NCI-H146 treated with DMSO at 0.1 percent for 48 hours (cell line): ENCODE measurements around the gene ELN.
A peak's percentile ranks its signal among the peaks of the same experiment; 100 is the strongest.

Source experiments
- DNase-seq: peaks from one replicate; lab custom pipeline; 2025; ENCODE audit not compliant: unreplicated experiment; lab: John Stamatoyannopoulos, UW

The ELN gene

DNA sequence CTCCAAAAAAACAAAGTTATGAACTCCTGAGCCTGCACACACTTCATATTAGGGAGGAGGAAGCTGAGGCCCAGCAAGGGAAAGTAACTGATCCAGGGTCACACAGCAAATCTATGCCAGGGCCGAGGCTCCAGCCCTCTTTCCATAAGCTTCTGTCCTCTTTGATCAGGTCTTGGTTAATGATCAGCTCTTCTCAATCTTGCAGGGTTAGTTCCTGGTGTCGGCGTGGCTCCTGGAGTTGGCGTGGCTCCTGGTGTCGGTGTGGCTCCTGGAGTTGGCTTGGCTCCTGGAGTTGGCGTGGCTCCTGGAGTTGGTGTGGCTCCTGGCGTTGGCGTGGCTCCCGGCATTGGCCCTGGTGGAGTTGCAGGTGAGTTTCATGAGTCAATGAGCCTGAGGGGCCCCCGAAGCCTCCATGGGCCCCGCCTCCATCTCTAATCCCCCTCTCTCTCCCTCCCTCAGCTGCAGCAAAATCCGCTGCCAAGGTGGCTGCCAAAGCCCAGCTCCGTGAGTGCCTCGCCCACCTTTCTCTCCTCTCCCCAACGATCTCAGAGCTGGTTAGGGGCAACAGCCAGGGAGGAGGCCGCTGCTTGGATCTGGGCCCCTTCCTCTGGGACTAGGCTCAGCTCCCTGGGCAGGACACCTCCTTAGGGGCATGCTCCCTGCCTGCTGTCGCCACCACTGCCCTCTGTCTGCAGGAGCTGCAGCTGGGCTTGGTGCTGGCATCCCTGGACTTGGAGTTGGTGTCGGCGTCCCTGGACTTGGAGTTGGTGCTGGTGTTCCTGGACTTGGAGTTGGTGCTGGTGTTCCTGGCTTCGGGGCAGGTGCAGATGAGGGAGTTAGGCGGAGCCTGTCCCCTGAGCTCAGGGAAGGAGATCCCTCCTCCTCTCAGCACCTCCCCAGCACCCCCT is 32.0 kb downstream of the ELN start:
- no peak for DNase-seq

DNA sequence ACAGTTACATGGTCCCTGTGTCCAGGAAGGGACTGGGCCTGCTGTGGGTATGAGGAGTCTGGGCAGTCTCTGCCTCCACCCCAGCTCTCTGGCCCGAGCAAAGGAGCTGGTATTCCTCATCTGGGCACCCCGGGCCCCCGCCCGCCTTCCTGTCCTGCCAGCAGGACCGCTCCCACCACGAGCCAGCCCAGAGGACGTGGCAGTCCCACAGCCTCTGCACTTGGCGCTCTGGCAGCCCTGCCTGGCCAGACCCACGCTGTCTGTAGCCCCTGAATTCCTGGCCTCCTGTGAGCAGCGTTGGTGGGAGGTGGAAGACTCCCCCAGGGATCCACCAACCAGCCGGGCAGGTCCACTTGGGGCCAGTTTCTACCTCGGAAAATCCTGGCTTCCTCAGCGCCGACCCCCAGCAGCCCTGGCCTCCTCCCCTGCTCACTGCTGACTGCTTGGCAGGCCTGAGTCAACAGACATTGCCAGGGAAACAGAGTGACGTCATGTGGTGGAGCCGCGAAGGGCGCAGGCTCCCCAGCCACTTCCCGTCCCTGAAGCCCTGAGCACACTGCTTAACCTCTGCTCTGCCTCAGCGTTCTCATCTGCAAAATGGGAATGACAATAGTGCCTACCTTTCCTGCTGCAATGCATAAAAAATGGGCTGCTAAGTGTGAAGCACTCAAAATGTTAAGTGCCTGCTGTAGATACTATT is 34.0 kb downstream of the ELN start:
- peak; percentile 22 for DNase-seq

DNA sequence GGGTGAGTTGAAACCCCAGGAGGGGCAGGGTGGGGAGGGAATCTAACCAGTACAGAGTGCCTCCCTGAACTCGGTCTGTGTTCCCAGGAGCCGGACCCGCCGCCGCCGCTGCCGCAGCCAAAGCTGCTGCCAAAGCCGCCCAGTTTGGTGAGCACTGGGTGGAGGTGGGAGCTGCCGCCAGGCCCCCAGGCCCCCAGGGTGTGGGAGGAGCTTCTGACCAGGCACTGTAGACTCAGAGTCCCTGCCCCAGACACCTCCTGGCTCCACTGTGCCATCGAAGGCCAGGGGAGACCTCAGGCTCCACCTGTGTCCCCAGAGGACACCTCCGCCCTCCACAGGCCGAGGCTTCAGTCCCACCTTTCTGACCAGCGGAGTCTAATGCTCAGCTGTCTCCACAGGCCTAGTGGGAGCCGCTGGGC is 35.3 kb downstream of the ELN start:
- DNase-seq: no peak

DNA sequence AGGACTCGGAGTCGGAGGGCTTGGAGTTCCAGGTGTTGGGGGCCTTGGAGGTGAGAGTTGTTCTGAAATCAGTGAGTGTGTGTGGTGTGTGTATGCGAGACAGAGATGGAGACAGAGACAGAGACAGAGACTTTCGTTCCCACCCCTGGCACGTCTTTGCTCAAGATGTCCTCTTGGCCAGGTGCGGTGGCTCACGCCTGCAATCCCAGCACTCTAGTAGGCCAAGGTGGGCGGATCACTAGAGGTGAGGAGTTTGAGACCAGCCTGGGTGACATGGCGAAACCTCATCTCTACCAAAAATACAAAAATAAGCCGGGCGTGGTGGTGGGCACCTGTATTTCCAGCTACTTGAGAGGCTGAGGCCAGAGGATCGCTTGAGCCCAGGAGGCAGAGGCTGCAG is 35.7 kb downstream of the ELN start:
- DNase-seq: no peak

DNA sequence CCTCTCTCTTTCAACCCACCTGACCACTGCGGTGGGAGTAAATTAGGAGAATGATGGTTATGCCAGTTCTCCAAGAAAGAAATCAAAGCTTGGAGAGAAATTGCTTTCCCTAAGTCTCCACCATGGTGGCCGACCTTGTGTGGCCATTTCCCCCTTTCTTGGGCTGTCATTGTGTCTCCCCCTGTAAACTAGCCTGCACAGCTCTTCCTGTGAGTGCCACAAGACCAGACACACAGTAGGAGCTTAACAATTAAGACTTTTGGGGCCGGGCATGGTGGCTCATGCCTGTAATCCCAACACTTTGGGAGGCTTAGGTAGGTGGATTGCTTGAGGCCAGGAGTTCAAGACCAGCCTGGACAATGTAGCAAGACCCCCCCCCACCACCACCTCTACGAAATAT is 36.7 kb downstream of the ELN start:
- DNase-seq: no peak

DNA sequence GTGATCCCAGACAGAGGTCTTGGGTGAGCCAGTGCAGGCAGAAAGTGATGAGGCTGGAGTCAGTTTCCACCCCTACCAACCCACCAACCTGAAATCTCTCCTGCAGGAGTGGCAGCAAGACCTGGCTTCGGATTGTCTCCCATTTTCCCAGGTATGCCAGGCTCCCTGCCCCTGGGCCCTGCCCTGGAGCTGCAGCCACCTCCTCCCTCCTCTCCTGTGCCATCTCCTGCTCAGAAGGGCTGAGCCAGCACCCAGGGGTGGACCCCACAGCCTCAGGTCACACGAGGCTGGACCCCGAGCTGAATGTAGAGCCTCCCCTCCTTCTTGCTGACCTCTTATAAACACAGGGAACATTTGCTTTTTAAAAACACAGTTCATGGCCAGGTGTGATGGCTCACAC is 38.7 kb downstream of the ELN start:
- no peak for DNase-seq

DNA sequence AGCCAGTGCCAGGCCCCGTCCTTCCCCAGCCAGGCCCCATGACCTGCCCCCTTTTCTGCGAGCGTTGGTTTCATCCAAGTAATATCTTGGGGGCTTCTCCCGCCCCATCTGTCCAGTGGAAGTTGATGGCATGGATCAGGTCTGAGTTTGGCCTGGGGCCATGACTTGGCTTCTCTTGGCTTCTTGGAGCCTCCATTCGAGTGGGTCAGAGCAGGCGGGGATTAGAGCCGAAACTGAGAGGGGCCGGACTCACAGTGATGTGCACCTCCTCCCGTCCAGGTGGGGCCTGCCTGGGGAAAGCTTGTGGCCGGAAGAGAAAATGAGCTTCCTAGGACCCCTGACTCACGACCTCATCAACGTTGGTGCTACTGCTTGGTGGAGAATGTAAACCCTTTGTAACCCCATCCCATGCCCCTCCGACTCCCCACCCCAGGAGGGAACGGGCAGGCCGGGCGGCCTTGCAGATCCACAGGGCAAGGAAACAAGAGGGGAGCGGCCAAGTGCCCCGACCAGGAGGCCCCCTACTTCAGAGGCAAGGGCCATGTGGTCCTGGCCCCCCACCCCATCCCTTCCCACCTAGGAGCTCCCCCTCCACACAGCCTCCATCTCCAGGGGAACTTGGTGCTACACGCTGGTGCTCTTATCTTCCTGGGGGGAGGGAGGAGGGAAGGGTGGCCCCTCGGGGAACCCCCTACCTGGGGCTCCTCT is 40.6 kb downstream of the ELN start:
- DNase-seq: no peak

DNA sequence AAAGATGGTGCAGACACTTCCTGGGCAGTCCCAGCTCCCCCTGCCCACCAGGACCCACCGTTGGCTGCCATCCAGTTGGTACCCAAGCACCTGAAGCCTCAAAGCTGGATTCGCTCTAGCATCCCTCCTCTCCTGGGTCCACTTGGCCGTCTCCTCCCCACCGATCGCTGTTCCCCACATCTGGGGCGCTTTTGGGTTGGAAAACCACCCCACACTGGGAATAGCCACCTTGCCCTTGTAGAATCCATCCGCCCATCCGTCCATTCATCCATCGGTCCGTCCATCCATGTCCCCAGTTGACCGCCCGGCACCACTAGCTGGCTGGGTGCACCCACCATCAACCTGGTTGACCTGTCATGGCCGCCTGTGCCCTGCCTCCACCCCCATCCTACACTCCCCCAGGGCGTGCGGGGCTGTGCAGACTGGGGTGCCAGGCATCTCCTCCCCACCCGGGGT is 41.1 kb downstream of the ELN start:
- no peak for DNase-seq

DNA sequence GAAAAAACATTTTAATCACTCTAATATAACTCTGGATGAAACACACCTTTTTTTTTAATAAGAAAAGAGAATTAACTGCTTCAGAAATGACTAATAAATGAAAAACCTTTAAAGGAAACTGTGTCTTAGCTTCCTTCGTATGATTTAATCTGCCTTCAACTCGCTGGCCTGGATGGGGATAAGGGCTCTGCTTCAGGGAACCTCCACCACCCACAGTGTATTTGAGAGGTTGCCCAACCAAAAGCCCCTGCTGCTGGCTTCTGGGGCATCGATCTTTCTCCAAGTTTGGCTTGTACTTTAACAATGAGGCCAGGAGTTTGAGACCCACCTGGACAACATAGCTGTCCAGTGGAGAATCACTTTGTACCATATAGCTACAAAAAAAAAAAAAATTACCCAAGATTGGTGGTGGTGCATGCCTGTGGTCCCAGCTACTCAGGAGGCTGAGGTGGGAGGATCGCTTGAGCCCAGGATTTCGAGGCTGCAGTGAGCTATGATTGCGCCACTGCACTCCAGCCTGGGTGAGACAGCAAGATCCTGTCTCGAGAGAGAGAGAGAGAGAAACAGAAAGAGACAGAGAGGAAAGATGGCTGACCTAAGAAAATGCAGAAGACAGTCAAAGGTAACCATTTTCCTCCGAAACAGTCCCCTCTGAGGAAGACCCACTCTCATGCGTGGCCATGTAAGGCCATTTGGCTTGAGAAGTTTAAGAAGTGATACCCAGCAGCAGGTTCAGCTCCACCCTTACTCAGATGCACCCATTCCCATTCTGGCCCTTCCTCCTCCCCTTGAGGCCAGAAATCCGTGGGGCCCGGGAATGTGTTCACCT is 42.0 kb downstream of the ELN start:
- no peak for DNase-seq

DNA sequence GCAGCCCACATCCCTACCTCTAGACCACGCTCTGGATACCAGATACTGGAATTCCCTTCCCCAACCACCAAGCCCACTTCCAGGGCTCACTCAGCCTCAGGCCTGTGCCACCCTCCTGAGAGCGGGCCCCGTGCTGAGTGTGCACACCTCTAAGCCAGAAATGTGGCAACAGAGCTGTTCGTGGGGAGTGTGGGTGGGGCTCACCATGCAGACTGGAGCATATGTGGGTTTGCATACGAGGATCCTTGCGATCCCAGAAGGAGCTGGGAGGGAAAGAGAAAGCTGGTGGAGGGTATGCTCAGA is 42.6 kb downstream of the ELN start:
- no peak for DNase-seq

DNA sequence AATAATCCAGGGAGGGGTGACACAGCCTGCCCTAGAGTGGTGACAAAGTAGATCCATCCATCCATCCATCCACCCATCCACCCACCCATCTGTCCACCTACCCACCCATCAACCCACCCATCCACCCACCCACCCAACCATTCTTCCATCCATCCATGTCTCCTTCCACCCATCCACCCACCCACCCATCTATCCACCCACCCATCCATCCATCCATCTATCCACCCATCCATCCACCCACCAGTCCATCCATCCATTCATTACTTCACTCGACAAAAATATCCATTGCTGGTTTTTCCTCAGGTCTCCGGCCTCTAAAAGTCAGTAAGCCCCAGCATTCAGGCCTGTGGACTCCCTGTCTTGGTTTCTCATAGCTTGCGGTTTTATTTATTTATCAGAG is 43.1 kb downstream of the ELN start:
- DNase-seq: no peak

DNA sequence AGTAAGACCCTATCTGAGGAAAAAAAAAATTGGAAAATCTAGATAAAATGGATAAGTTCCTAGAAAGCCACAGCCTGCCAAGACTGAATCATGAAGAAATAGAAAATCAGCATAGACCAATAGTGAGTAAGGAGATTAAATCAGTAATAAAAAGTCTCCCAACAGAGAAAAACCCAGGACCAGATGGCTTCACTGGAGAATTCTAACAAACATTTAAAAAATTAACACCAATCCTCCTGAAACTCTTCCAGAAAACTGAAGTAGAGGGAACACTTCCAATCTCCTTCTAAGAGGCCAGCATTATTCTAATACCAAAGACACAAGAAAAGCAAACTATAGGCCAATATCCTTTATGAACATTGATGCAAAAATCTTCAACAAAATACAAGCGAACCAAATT is 46.8 kb downstream of the ELN start:
- no peak for DNase-seq

DNA sequence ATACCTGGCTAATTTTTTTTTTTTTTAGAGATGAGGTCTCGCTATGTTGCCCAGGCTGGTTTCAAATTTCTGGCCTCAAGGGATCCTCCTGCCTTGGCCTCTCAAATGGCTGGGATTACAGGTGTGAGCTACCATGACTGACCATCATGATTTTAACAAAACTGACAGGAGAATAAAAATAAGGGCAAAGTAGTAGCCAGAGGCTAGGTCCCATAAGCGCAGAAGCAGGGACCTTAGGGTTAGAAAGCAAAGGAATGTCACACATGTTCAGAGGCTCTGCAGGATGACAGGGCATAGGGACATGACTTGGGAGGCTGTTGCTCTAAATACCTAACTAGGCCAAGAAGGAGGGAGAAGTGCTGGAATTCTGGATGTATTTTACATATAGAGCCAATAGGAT is 50.5 kb downstream of the ELN start:
- no peak for DNase-seq

DNA sequence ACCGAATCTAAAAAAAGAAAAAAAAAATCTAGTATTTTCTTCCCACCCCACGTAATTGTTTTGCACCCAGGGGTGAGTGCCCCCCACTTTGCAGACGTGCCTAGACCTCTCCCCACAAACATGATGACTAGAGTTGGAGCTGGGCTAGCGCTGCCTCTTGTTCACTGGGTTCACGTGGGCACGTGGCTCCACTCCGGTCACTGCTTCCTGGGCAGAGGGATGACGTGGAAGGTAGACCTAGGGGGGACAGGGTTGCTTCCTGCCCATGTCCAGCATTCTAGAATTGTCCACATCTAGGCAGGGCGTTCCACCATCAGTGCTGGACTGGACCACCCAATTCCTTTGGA is 54.8 kb downstream of the ELN start:
- DNase-seq: no peak

DNA sequence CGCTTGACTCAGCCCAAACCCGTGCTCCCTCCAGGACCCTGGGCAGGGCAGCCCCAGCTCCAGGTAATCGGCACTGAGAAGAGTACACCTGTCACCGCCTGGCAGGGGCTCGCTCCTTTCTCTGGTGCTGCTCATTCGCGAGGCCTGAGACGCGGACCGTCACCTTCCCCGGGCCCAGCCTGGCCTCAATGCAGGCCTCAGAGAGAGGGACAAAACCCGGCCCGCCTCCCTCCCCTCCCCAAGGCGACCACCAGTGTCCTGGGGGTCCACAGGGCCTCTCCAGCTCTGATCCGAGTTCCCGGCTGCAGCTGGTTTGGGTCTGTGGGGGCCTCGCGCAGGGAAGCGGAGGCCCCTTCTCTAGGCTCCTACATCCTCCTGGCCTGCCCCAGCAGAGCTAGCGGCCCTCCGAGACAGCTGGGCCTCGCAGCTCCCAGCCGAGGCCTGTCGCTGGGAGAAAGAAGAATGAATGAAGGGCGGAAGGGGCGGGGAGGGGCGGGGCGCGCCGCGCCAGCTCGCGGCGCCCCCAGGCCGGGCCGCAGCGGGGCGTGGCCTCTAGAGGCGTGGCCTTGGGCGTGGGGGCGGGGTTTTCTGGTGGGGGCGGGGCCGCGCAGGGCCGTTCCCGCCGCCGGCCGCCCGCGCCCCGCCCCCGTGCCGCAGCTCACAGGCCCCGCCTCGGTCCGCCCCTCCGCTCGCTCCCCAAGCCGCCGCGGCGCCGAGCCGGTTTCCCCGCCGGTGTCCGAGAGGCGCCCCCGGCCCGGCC is 55.3 kb downstream of the ELN start, which contains the start of gene LIMK1:
Gene LIMK1, plus strand, starts transcription at position 688 of the 760 bp plus-strand sequence. CDS start 187 bp downstream, outside the sequence.
- DNase-seq: peak; percentile 32

DNA sequence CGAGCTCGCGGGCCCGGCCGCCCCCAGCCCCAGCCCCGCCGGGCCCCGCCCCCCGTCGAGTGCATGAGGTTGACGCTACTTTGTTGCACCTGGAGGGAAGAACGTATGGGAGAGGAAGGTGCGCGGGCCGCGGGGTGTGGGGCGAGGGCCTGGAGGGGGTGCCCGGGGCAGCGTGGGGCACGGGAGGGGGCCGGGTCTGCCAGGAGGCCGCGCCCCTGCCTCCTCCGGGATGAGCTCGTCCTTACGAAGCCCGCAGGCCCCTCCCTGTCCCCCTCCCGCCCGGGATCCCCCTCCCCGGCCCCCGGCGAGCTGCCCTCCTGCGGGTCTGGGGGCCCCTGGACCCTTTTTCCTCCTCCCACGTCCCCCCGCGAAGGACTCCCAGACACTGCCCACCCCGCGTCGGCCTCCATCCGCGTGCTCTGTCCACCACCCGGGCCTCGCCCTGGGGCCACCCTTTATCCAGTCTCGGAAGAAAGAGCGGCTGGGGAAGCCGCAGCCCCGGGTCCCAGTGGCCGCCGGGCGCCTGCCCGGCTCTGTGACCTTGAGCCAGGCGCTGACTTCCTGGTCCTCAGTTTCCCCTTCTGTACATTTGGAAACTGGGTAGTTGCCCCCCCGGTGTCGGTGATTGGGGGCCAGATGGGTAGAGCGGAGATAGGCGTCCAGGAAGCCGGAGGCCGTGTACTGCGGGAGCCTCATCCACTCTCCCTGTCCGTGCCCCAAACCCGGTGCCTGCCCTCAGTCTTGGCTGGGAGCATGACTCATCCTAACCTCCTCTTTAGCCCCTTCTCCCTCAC is 56.2 kb downstream of the ELN start:
- peak; percentile 24 for DNase-seq

DNA sequence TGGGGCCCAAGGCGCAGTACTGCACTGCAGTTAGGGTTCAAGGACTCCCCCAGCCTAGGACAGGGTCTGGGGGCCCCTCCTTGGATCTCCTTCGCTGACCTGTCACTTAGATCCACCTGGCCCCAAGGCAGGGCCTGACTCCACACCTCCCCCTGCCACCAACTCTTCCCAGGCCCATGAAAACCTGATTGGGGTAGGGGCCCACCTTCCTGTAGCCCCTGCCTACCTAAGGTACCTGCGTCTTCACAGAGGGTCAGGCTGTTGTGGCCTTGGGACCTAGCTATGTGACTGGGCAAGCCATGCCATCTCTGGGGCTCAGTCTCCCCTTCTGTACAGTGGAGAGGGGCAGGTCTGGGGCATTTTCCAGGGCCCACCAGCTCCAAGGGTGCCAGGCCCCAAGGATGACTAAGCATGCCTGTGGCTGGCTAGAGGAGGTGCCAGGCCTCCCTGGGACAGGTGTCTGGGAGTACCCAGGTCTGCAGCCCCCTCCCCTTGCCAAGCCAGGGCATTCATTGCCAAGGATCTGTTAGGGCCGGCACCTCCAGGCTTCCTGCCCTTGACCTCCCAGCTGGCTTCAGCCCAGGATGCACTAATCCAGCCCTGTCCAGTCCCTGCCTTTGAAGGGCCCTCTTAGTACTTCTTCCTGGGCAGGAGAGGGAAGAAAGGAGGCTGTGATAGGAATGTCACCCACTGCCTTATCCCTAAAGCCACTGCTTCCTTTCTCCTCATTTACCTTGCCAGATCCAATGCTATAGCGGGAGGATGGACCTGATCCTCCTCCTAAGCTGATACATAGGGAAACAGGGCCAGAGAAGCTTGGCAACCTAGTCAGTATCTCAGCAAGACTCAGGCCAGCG is 57.0 kb downstream of the ELN start:
- no peak for DNase-seq

DNA sequence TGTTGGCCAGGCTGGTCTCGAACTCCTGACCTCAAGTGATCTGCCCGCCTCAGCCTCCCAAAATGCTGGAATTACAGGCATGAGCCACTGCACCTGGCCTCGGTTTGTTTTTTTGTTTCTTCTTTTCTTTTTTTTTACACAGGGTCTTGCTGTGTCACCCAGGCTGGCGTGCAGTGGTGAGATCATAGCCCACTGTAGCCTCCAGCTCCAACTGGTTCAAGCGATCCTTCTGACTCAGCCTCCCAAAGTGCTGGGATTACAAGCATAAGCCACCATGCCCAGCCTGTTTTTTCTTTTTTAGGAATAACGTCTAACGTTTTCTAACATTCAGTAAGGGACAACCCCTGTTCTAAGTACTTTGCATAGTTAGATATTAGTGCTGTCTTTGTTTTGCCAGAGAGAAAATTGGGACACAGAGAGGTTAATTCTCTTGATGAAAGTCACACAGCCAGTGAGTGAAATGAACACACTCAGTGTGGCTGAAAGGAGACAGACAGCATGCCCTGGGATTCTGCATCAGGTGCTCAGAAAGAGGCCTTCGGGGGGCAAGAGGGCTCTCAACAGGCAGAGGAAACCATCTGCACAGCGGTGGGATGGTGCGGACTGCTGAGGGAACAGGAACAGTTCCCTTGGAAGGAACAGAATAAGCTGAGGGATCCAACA is 59.9 kb downstream of the ELN start:
- no peak for DNase-seq
